OCI-LY1 (cell line): ENCODE results near the gene HUNK.

Experiments used
- H2AFZ ChIP-seq: fragments of 200-600 bp; sonication (generic), shearing (Covaris generic); 2 replicates; pipeline ENCODE4 v1.6.0; 2014; ENCODE audit warnings: antibody characterized with exemption, mild to moderate bottlenecking, low read length
- H3F3A ChIP-seq: fragments of 200-600 bp; sonication (generic), shearing (Covaris generic); 2 replicates; pipeline ENCODE4 v1.6.0; 2014; ENCODE audit warnings: mild to moderate bottlenecking, antibody characterized with exemption, low read length, moderate library complexity; ENCODE audit not compliant: insufficient read depth
- H3K27ac ChIP-seq: fragments of 200-600 bp; sonication (generic); 2 replicates; pipeline ENCODE4 v1.5.1; 2014; ENCODE audit warnings: low read length, mixed run types, mild to moderate bottlenecking, low read depth; ENCODE audit not compliant: poor library complexity, severe bottlenecking
- H3K27me3 ChIP-seq: fragments of 200-600 bp; sonication (generic); 2 replicates; pipeline ENCODE4 v1.6.0; 2014; ENCODE audit warnings: antibody characterized with exemption, mild to moderate bottlenecking, low read length, moderate library complexity; ENCODE audit not compliant: insufficient read depth
- H3K36me3 ChIP-seq: fragments of 200-600 bp; sonication (generic); 2 replicates; pipeline ENCODE4 v1.6.1; 2014; ENCODE audit warnings: mild to moderate bottlenecking, antibody characterized with exemption, low read length, moderate library complexity, mixed read lengths; ENCODE audit not compliant: insufficient read depth
- H3K4me1 ChIP-seq: fragments of 200-600 bp; sonication (generic); 2 replicates; pipeline ENCODE4 v1.5.1; 2014; ENCODE audit warnings: mild to moderate bottlenecking, low read length, moderate library complexity; ENCODE audit not compliant: insufficient read depth, severe bottlenecking
- H3K4me2 ChIP-seq: fragments of 200-600 bp; sonication (generic), shearing (Covaris generic); 2 replicates; pipeline ENCODE4 v1.6.1; 2014; ENCODE audit warnings: low read length
- H3K4me3 ChIP-seq: fragments of 200-600 bp; sonication (generic); 2 replicates; pipeline ENCODE4 v1.5.1; 2014; ENCODE audit warnings: low read length, low read depth, mild to moderate bottlenecking, mixed read lengths; ENCODE audit not compliant: poor library complexity, severe bottlenecking
- H3K79me2 ChIP-seq: fragments of 200-600 bp; shearing (Covaris generic); 2 replicates; pipeline ENCODE4 v1.6.1; 2016; ENCODE audit warnings: mixed run types, low read length, mixed read lengths; ENCODE audit not compliant: insufficient read depth
- H3K9ac ChIP-seq: fragments of 200-600 bp; sonication (generic), shearing (Covaris generic); 2 replicates; pipeline ENCODE4 v1.6.1; 2014; ENCODE audit warnings: mild to moderate bottlenecking, low read length, mixed read lengths
- H3K9me2 ChIP-seq: fragments of 200-600 bp; sonication (generic), shearing (Covaris generic); 2 replicates; pipeline ENCODE4 v1.6.1; 2014; ENCODE audit warnings: low read depth, mild to moderate bottlenecking, low read length, mixed read lengths
- H3K9me3 ChIP-seq: fragments of 200-600 bp; shearing (Covaris generic); 2 replicates; pipeline ENCODE4 v1.6.1; 2014; ENCODE audit warnings: low read length, mixed read lengths
- H4K20me1 ChIP-seq: fragments of 200-600 bp; sonication (generic), shearing (Covaris generic); 2 replicates; pipeline ENCODE4 v1.6.0; 2016; ENCODE audit warnings: mild to moderate bottlenecking, low read length; ENCODE audit not compliant: insufficient read depth
- CTCF ChIP-seq: fragments of 200-600 bp; sonication (generic), shearing (Covaris generic); IDR thresholded peaks from 2 replicates; pipeline ENCODE4 v1.5.1; 2017; ENCODE audit warnings: mild to moderate bottlenecking, antibody characterized with exemption, low read length, moderate library complexity, mixed read lengths
- EZH2 ChIP-seq: fragments of 200-600 bp; sonication (generic), shearing (Covaris generic); IDR thresholded peaks from 2 replicates; pipeline ENCODE4 v1.8.0; 2017; ENCODE audit warnings: borderline replicate concordance, mixed run types, mild to moderate bottlenecking, antibody characterized with exemption, low read length, moderate library complexity, mixed read lengths

HUNK gene

DNA sequence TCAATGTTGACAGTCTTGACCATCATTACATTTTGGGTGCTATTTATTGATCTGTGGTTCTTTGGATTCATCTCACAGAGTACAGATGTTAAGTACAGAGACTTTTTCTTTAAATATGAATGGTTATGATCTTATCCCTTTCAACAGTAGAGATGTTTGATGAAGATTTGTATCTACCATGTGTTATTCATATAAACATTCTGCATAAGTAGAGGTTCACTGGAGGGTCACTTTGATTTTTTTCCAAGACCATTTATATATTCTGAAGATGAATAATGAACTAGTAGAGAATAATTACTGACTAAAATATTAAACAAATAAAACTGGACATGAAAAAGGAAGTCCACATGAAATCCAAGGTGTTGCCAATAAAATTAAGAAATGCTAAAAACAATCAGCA lies 28.6 kb upstream of the HUNK start:
- H3K4me2 ChIP-seq = no peak overlapping the region
- no peak overlapping the region for H3K9ac ChIP-seq
- no peaks in the 10 kb centered on the region for H3K9me3 ChIP-seq
- no peaks in the 10 kb centered on the region for H3K79me2 ChIP-seq
- H2AFZ ChIP-seq = no peak overlapping the region
- no peak for TF ChIP-seq EZH2
- TF ChIP-seq CTCF = no peak
- no peaks in the 10 kb centered on the region for H4K20me1 ChIP-seq
- no peak overlapping the region for H3K4me3 ChIP-seq
- no peak overlapping the region for H3K27ac ChIP-seq
- H3K4me1 ChIP-seq = no peaks in the 10 kb centered on the region
- no peaks in the 10 kb centered on the region for H3K27me3 ChIP-seq
- H3K9me2 ChIP-seq = no peaks in the 10 kb centered on the region
- no peaks in the 10 kb centered on the region for H3K36me3 ChIP-seq
- no peaks in the 10 kb centered on the region for H3F3A ChIP-seq

- Histone ChIP-seq H3K27me3 (no peaks in the 10 kb centered on the region), H3F3A (no peaks in the 10 kb centered on the region), H3K9ac (no peak overlapping the region), H3K4me3 (no peak overlapping the region), H3K36me3 (no peaks in the 10 kb centered on the region), H2AFZ (no peak overlapping the region), H3K27ac (no peak overlapping the region), H3K4me2 (no peak overlapping the region), H3K4me1 (no peaks in the 10 kb centered on the region), H3K9me2 (no peaks in the 10 kb centered on the region), H3K79me2 (no peaks in the 10 kb centered on the region), H3K9me3 (no peaks in the 10 kb centered on the region), H4K20me1 (no peaks in the 10 kb centered on the region)
- TF ChIP-seq CTCF = no peak
Measured at GRCh38 chr21:31845151-31845729, 27.6 kb upstream of the HUNK start.

DNA sequence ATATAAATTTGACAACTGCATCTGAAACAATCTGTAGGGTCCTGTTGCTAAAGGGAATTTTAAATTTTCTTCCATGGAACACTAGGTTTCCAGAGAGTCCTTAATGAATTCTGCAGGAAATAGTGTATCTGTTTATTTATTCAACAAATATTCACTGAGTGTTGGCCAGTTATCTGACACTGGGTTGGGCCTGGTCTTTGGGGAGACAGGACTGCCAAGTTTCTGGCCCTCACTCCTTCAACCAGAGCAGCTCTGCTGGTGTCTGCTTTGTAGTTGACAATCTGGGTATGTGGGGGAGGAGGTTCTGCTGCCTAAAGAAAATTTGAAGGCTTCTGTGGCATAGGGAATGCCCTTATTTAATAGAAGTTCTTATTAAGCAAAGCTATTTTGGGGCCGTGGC lies 26.1 kb upstream of the HUNK start:
- Histone ChIP-seq H3F3A (no peaks in the 10 kb centered on the region), H3K4me1 (no peaks in the 10 kb centered on the region), H3K27me3 (no peaks in the 10 kb centered on the region), H2AFZ (no peak overlapping the region), H4K20me1 (no peaks in the 10 kb centered on the region), H3K9me3 (no peaks in the 10 kb centered on the region), H3K9ac (no peak overlapping the region), H3K36me3 (no peaks in the 10 kb centered on the region), H3K27ac (no peak overlapping the region), H3K9me2 (no peaks in the 10 kb centered on the region), H3K79me2 (no peaks in the 10 kb centered on the region), H3K4me2 (no peak overlapping the region), H3K4me3 (no peak overlapping the region)
- TF ChIP-seq CTCF (no peak), EZH2 (no peak)
